Ishikawa (cell line): ENCODE data around the gene UGGT2.

ENCODE experiments used
- EGR1 ChIP-seq: IDR thresholded peaks from 2 replicates; pipeline ENCODE4 v1.6.1; 2012
- NFIC ChIP-seq: IDR thresholded peaks from 2 replicates; pipeline ENCODE4 v1.6.1; 2012
- RAD21 ChIP-seq: IDR thresholded peaks from 2 replicates; pipeline ENCODE4 v1.6.1; 2012; ENCODE audit warnings: low read depth
- TAF1 ChIP-seq: IDR thresholded peaks from 2 replicates; pipeline ENCODE4 v1.6.1; 2012; ENCODE audit warnings: low read depth, mild to moderate bottlenecking
- YY1 ChIP-seq: IDR thresholded peaks from 2 replicates; pipeline ENCODE4 v1.6.1; 2012; ENCODE audit warnings: low read depth
- ZBTB7A ChIP-seq: IDR thresholded peaks from 2 replicates; pipeline ENCODE4 v1.6.1; 2012; ENCODE audit warnings: low read depth
- TF ChIP-seq, protein P1 (sequence below): IDR thresholded peaks from 2 replicates; pipeline ENCODE4 v1.6.1; 2012
- TF ChIP-seq, protein P2 (sequence below): IDR thresholded peaks from 2 replicates; pipeline ENCODE4 v1.6.1; 2012; ENCODE audit warnings: low read depth, mild to moderate bottlenecking

- TF ChIP-seq NFIC, result no peak
- TF ChIP-seq, protein P1, sequence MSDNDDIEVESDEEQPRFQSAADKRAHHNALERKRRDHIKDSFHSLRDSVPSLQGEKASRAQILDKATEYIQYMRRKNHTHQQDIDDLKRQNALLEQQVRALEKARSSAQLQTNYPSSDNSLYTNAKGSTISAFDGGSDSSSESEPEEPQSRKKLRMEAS, result no peak
- no peak for TF ChIP-seq ZBTB7A
- TF ChIP-seq YY1, result no peak
- no peak for TF ChIP-seq TAF1
- TF ChIP-seq RAD21, result no peak
- TF ChIP-seq EGR1, result no peak
- TF ChIP-seq, protein P2, sequence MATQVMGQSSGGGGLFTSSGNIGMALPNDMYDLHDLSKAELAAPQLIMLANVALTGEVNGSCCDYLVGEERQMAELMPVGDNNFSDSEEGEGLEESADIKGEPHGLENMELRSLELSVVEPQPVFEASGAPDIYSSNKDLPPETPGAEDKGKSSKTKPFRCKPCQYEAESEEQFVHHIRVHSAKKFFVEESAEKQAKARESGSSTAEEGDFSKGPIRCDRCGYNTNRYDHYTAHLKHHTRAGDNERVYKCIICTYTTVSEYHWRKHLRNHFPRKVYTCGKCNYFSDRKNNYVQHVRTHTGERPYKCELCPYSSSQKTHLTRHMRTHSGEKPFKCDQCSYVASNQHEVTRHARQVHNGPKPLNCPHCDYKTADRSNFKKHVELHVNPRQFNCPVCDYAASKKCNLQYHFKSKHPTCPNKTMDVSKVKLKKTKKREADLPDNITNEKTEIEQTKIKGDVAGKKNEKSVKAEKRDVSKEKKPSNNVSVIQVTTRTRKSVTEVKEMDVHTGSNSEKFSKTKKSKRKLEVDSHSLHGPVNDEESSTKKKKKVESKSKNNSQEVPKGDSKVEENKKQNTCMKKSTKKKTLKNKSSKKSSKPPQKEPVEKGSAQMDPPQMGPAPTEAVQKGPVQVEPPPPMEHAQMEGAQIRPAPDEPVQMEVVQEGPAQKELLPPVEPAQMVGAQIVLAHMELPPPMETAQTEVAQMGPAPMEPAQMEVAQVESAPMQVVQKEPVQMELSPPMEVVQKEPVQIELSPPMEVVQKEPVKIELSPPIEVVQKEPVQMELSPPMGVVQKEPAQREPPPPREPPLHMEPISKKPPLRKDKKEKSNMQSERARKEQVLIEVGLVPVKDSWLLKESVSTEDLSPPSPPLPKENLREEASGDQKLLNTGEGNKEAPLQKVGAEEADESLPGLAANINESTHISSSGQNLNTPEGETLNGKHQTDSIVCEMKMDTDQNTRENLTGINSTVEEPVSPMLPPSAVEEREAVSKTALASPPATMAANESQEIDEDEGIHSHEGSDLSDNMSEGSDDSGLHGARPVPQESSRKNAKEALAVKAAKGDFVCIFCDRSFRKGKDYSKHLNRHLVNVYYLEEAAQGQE, result no peak
Observed at GRCh38 chr13:95800436-95800835, 252.8 kb downstream of the UGGT2 start.
